Endothelial cell of umbilical vein (primary cell): ENCODE data around the gene PLB1.

ENCODE experiments used
- EZH2 ChIP-seq: IDR thresholded peaks from 2 replicates; pipeline ENCODE4 v1.6.1; 2012; ENCODE audit warnings: borderline replicate concordance, low read depth, mild to moderate bottlenecking, moderate library complexity, low read length, inconsistent platforms; ENCODE audit not compliant: severe bottlenecking
- MYC ChIP-seq: IDR thresholded peaks from one replicate; pipeline ENCODE4 v1.6.1; 2011; ENCODE audit warnings: mild to moderate bottlenecking, low read depth, low read length
- TF ChIP-seq, protein P1 (sequence below), 2 donors: IDR thresholded peaks; 1 replicate in 1 of 2; 2 replicates in 1 of 2; pipeline ENCODE4 v1.5.1; 2011; ENCODE audit warnings: low read length in 2 of 2, mild to moderate bottlenecking in 2 of 2, moderate library complexity in 2 of 2, control low read depth in 1 of 2, inconsistent platforms in 1 of 2, low read depth in 1 of 2; ENCODE audit not compliant: insufficient read depth in 1 of 2; ENCODE audit errors: extremely low read depth in 1 of 2

DNA sequence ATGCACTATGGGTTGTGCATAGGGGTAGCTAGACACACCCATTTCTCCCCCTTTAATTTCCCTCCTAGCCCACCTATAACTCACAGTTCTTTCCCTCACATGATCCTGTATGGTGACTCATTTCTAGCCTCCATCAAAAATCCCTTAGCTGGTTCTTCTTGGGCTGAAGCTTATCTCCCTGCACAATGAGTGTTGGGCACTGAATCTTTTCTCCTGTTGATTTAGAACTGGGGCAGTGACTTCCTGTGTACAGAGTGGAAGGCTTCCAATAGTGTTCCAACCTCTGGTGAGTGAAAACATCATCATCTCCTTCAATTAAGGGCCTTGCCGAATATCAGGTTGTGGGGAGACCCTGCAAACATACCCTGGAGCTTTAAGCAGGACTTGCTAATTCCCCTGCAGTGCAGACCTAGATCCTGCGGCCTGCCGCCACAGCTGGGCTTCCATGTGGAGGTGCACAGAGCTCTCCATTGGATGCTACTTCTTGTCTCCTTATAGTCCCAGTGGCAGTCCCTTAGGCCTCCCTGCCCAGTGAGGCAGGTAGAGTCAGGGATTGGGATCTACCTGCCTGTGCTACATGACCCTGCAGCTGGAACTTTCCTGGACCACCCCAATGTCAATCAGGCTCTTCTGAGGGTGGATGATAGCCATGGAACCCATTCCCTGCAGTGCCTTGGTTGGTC, 121.8 kb downstream of the PLB1 start:
- TF ChIP-seq, protein P1, sequence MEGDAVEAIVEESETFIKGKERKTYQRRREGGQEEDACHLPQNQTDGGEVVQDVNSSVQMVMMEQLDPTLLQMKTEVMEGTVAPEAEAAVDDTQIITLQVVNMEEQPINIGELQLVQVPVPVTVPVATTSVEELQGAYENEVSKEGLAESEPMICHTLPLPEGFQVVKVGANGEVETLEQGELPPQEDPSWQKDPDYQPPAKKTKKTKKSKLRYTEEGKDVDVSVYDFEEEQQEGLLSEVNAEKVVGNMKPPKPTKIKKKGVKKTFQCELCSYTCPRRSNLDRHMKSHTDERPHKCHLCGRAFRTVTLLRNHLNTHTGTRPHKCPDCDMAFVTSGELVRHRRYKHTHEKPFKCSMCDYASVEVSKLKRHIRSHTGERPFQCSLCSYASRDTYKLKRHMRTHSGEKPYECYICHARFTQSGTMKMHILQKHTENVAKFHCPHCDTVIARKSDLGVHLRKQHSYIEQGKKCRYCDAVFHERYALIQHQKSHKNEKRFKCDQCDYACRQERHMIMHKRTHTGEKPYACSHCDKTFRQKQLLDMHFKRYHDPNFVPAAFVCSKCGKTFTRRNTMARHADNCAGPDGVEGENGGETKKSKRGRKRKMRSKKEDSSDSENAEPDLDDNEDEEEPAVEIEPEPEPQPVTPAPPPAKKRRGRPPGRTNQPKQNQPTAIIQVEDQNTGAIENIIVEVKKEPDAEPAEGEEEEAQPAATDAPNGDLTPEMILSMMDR (IDR thresholded peaks at IDR 0.05; ENCODE audit: extremely low read depth in 1 of 2, insufficient read depth in 1 of 2, low read depth in 1 of 2, low read length in 2 of 2) = no peak
- no peak for TF ChIP-seq EZH2
- no peak for TF ChIP-seq MYC
